Measurements from ENCODE around the gene DLX6.

DNA sequence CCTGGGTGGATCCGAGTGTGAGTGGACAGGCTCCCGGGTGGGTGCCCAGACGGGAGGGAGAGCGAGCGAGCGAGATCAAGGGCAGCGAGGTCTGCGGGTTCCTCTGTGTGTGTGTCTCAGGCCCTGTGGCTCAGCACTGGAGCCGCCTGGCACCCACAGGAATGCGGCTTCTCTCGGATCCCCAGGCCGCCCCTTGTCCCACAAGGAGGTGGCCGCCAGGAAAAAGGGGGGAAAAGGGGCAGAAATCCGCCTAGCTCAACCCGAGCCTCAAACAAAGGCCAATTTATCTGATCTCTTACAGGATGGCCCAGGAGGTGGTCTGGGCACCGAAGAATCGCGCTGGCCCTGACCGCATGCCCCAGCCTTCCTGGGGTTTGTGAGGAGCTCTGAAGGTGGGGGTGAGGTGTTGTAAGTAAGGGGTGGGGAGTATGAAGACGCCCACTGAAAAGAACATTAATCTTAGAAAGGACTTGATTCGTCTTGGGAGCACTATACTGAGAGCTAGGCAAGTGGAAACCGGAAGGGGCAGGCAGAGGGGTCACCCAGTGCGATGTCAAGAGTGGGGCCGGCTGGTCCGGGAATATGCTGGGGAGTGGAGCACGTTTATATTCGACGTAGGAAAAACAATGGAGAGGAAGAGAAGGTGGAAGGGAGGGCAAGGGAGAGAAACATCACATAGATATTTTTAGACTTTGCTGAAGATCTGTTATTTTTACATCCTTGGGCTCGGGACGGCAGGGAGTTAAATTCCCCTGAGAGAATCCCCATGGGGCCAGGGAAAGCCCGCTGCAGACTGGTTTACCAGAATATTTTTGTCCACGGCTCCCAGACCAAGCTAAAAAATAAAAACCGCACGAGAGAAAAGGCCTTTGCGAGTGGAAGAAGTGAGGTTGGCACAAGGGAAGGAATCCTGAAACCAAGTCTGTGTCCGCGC, 12.1 kb downstream of the DLX6 start:
- TF ChIP-seq, protein P1, sequence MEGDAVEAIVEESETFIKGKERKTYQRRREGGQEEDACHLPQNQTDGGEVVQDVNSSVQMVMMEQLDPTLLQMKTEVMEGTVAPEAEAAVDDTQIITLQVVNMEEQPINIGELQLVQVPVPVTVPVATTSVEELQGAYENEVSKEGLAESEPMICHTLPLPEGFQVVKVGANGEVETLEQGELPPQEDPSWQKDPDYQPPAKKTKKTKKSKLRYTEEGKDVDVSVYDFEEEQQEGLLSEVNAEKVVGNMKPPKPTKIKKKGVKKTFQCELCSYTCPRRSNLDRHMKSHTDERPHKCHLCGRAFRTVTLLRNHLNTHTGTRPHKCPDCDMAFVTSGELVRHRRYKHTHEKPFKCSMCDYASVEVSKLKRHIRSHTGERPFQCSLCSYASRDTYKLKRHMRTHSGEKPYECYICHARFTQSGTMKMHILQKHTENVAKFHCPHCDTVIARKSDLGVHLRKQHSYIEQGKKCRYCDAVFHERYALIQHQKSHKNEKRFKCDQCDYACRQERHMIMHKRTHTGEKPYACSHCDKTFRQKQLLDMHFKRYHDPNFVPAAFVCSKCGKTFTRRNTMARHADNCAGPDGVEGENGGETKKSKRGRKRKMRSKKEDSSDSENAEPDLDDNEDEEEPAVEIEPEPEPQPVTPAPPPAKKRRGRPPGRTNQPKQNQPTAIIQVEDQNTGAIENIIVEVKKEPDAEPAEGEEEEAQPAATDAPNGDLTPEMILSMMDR (conservative IDR thresholded peaks at IDR 0.05), result no peak
- no peak for TF ChIP-seq ZFX (IDR thresholded peaks at IDR 0.05)

All from C4-2B (cell line).